ENCODE measurements around the gene POLD1. TPM values are rescaled to one million over a fixed set of nuclear protein-coding genes. Genes with fewer than 3 reads are reported as not detected.
A peak's percentile ranks its signal among the peaks of the same experiment; 100 is the strongest.

Gene POLD1
- total and polyA plus RNA-seq, 2 donors (not counting 3 experiments of a cell fraction or from before 2014, with no cell fraction given): 40.9 to 63.9 TPM

DNA sequence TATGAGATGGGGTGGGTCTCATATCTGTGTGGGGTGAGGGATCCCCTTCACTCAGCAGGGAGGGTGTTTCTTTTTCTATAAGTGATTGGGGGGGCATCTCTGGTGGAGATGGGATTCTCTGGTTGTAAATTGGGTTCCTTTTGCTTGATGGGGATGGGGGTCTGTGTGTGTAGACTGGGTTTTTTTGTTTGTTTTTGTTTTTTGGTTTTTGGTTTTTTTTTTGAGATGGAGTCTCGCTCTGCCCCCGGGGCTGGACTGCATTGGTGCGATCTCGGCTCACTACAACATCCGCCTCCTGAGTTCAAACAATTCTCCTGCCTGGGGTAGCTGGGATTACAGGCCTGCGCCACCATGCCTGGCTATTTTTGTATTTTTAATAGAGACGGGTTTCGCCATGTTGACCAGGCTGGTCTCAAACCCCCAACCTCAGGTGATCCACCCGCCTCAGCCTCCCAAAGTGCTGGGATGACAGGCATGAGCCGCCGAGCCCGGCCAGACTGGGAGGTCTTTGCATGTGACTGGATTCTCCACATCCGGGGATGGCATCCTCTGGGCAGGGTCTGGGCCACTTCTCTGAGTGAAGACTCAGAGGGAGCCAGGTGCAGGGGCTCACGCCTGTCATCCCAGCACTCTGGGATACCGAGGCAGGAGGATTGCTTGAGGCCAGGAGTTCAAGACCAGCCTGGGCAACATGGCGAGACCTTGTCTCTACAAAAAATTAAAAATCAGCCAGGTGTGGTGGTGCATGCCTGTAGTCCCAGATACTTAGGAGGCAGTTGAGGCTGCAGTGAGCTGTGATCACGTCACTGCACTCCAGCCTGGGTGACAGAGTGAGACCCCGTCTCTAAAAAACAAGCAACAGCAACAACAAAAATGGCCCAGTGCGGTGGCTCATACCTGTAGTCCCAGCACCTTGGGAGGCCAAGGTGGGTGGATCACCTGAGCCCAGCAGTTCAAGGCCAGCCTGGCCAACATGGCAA is 49.3 kb downstream of the POLD1 start:
- intact Hi-C loops (cut with micrococcal nuclease) (no loop called here), dilution Hi-C loops (cut with MboI; ENCODE audit: extremely low pct_ligation_motif_present, low sequenced_read_pairs) (no loop called here)
- peak; percentile 55 for FAIRE-seq
- BruUV-seq (replicated peaks): no TSS peak
- no peak for DNase-seq (ENCODE audit: low read depth, low spot score)
- no peaks in the 10 kb centered on the region for H3K79me2 ChIP-seq (ENCODE audit: control insufficient read depth, insufficient read depth, low read length)
- no peaks in the 10 kb centered on the region for H3K36me3 ChIP-seq (ENCODE audit: control insufficient read depth in 2 of 2, extremely low read depth in 1 of 2, insufficient read depth in 2 of 2, low read length in 2 of 2)
- H3K4me1 ChIP-seq (ENCODE audit: control insufficient read depth, extremely low read depth, insufficient read depth, low read length): peaks cover 6% of the 10 kb centered on the region
- no peak overlapping the region for H3K9ac ChIP-seq (replicated peaks; ENCODE audit: extremely low read depth, insufficient read depth, low read length)
- no peaks in the 10 kb centered on the region for H3K9me1 ChIP-seq (replicated peaks; ENCODE audit: control insufficient read depth, extremely low read depth, insufficient read depth, low read length)
- H2AFZ ChIP-seq (ENCODE audit: low read depth, low read length): no peak overlapping the region
- H3K4me3 ChIP-seq (replicated peaks in 1 of 3; ENCODE audit: insufficient read depth in 1 of 3, low read depth in 1 of 3, low read length in 3 of 3): no peak overlapping the region
- H3K4me2 ChIP-seq (ENCODE audit: insufficient read depth, low read length): no peak overlapping the region
- ChIA-PET POLR2A (no interaction called here), CTCF (no interaction called here)
- TF ChIP-seq POLR2A (IDR thresholded peaks at IDR 0.05; ENCODE audit: low read depth, low read length): no peak
- TF ChIP-seq, protein P1, sequence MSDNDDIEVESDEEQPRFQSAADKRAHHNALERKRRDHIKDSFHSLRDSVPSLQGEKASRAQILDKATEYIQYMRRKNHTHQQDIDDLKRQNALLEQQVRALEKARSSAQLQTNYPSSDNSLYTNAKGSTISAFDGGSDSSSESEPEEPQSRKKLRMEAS (IDR thresholded peaks at IDR 0.05; ENCODE audit: insufficient read depth, insufficient read length): no peak
- TF ChIP-seq GATA2 (IDR thresholded peaks at IDR 0.05; ENCODE audit: insufficient read depth, insufficient read length, low read depth, low read length): no peak
- TF ChIP-seq, protein P2, sequence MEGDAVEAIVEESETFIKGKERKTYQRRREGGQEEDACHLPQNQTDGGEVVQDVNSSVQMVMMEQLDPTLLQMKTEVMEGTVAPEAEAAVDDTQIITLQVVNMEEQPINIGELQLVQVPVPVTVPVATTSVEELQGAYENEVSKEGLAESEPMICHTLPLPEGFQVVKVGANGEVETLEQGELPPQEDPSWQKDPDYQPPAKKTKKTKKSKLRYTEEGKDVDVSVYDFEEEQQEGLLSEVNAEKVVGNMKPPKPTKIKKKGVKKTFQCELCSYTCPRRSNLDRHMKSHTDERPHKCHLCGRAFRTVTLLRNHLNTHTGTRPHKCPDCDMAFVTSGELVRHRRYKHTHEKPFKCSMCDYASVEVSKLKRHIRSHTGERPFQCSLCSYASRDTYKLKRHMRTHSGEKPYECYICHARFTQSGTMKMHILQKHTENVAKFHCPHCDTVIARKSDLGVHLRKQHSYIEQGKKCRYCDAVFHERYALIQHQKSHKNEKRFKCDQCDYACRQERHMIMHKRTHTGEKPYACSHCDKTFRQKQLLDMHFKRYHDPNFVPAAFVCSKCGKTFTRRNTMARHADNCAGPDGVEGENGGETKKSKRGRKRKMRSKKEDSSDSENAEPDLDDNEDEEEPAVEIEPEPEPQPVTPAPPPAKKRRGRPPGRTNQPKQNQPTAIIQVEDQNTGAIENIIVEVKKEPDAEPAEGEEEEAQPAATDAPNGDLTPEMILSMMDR (IDR thresholded peaks at IDR 0.05; ENCODE audit: extremely low read depth in 1 of 2, insufficient read depth in 1 of 2, low read depth in 1 of 2, low read length in 2 of 2): no peak
- no peak for TF ChIP-seq EZH2 (IDR thresholded peaks at IDR 0.05; ENCODE audit: borderline replicate concordance, low read depth, low read length, severe bottlenecking)
- TF ChIP-seq JUN (IDR thresholded peaks at IDR 0.05; ENCODE audit: borderline replicate concordance, insufficient read depth, insufficient read length, low read depth): no peak
- TF ChIP-seq MYC (IDR thresholded peaks at IDR 0.05; ENCODE audit: low read depth, low read length): no peak
- no peak for TF ChIP-seq POLR2AphosphoS5 (IDR thresholded peaks at IDR 0.05; ENCODE audit: insufficient read depth, low read depth, low read length)
- TF ChIP-seq FOS (IDR thresholded peaks at IDR 0.05; ENCODE audit: borderline replicate concordance, insufficient read depth, low read length): no peak
- no peaks in the 10 kb centered on the region for H3K9me3 ChIP-seq (replicated peaks; ENCODE audit: control insufficient read depth, insufficient read depth, low read length)
- H4K20me1 ChIP-seq (replicated peaks; ENCODE audit: control insufficient read depth, extremely low read depth, insufficient read depth, low read length): no peaks in the 10 kb centered on the region
- H3K27me3 ChIP-seq (ENCODE audit: control insufficient read depth in 2 of 2, insufficient read depth in 2 of 2, low read length in 2 of 2): peaks cover 4 to 11% of the 10 kb centered on the region in 2 experiments
- H3K27ac ChIP-seq (ENCODE audit: insufficient read depth, low read depth, low read length): no peak overlapping the region
